ENCODE results near the gene MCTP1. TPM values are rescaled to one million over a fixed set of nuclear protein-coding genes. Genes with fewer than 3 reads are reported as not detected.

MCTP1 gene
- total and polyA plus RNA-seq, 10 of the 15 experiments (the other 5 are each of a cell fraction or from before 2014, with no cell fraction given), result 12.6 to 45.9 (median 18.8) TPM

DNA sequence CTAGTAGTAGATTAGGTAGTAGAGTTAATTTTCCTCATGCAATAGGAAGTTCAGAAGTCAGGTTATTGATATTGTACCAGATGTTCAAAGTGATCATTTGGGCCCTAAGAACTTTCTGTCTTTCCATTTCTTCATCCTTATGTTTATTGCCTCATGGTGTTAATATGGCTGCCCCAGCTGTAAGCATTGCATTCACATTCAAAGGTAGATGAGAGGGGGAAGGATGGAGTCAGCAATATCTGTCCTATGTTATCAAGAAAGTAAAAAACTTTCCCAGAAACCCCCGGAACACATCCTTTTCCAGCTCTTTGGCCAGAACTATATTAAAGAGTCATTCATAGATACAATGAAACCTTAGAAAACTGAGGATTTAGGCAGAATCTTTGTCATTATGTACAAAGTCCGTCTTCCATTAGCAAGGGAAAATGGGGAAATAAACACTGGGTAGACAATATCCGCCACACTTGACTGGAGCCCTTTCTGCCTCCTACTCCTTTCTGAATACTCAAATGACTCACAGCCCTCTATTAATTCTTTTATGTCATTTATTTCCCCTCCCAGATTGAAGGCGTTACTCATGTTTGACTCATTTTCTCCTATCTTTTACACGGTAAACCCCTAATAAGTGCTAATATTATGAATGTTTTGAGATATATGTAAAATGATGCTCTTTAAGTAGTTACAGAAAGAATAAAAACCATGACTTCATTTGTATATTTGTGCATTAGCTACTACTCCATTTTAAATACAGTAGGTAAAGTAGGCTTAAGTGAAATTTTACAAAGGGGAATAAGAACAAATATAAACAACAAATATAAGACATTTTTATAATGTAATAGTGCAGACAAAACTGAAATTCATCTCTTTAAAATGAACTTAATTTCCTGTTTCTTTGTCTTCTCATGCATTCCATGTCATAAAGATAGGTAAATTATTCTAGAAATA, 538.8 kb downstream of the MCTP1 start (continued):
- TF ChIP-seq RELA (IDR thresholded peaks at IDR 0.05; ENCODE audit: borderline replicate concordance, partially characterized antibody) (peak; percentile 37), SUPT20H (IDR thresholded peaks at IDR 0.05; ENCODE audit: borderline replicate concordance, control insufficient read depth, low read depth, low read length) (no peak), NR2F1 (conservative IDR thresholded peaks at IDR 0.05) (peak; percentile 86), NFXL1 (IDR thresholded peaks at IDR 0.05; ENCODE audit: borderline replicate concordance) (no peak), ZNF622 (IDR thresholded peaks at IDR 0.05) (no peak), POLR2A (IDR thresholded peaks at IDR 0.05; ENCODE audit: low read depth, low read length) (no peak), IKZF2 (IDR thresholded peaks at IDR 0.05) (peak; percentile 94 to 97), CBX3 (IDR thresholded peaks at IDR 0.05; ENCODE audit: borderline replicate concordance, low read depth) (no peak), TCF12 (IDR thresholded peaks at IDR 0.05; ENCODE audit: low read depth, low read length) (no peak), KAT2A (conservative IDR thresholded peaks at IDR 0.05; ENCODE audit: control insufficient read depth, low read depth, low read length) (no peak), CHD2 (IDR thresholded peaks at IDR 0.05; ENCODE audit: borderline replicate concordance, low read depth, low read length) (no peak; the same call in 1 of the 2 replicates), TARDBP (IDR thresholded peaks at IDR 0.05; ENCODE audit: borderline replicate concordance) (no peak), MYC (IDR thresholded peaks at IDR 0.05; ENCODE audit: insufficient read depth, insufficient read length, insufficient replicate concordance, low read length, severe bottlenecking) (no peak), KLF5 (IDR thresholded peaks at IDR 0.05; ENCODE audit: partially characterized antibody) (peak; percentile 31), NFYB (IDR thresholded peaks at IDR 0.05; ENCODE audit: insufficient read depth, low read depth, low read length) (no peak), TCF7 (IDR thresholded peaks at IDR 0.05; ENCODE audit: borderline replicate concordance) (peak; percentile 95), ZNF384 (IDR thresholded peaks at IDR 0.05; ENCODE audit: borderline replicate concordance, low read depth, low read length) (no peak), ZZZ3 (IDR thresholded peaks at IDR 0.05; ENCODE audit: control insufficient read depth, insufficient read length, low read depth) (no peak), BACH1 (IDR thresholded peaks at IDR 0.05; ENCODE audit: borderline replicate concordance) (peak; percentile 95; the same call in 1 of the 2 replicates)
- TF ChIP-seq, protein P1, sequence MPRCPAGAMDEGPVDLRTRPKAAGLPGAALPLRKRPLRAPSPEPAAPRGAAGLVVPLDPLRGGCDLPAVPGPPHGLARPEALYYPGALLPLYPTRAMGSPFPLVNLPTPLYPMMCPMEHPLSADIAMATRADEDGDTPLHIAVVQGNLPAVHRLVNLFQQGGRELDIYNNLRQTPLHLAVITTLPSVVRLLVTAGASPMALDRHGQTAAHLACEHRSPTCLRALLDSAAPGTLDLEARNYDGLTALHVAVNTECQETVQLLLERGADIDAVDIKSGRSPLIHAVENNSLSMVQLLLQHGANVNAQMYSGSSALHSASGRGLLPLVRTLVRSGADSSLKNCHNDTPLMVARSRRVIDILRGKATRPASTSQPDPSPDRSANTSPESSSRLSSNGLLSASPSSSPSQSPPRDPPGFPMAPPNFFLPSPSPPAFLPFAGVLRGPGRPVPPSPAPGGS (IDR thresholded peaks at IDR 0.05; ENCODE audit: borderline replicate concordance, insufficient read depth, low read depth, low read length, poor library complexity, severe bottlenecking), result peak; percentile 90
- TF ChIP-seq, protein P2, sequence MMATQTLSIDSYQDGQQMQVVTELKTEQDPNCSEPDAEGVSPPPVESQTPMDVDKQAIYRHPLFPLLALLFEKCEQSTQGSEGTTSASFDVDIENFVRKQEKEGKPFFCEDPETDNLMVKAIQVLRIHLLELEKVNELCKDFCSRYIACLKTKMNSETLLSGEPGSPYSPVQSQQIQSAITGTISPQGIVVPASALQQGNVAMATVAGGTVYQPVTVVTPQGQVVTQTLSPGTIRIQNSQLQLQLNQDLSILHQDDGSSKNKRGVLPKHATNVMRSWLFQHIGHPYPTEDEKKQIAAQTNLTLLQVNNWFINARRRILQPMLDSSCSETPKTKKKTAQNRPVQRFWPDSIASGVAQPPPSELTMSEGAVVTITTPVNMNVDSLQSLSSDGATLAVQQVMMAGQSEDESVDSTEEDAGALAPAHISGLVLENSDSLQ (IDR thresholded peaks at IDR 0.05), result no peak
- TF ChIP-seq, protein P3, sequence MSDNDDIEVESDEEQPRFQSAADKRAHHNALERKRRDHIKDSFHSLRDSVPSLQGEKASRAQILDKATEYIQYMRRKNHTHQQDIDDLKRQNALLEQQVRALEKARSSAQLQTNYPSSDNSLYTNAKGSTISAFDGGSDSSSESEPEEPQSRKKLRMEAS (IDR thresholded peaks at IDR 0.05; ENCODE audit: low read depth, low read length), result no peak
- TF ChIP-seq, protein P4, sequence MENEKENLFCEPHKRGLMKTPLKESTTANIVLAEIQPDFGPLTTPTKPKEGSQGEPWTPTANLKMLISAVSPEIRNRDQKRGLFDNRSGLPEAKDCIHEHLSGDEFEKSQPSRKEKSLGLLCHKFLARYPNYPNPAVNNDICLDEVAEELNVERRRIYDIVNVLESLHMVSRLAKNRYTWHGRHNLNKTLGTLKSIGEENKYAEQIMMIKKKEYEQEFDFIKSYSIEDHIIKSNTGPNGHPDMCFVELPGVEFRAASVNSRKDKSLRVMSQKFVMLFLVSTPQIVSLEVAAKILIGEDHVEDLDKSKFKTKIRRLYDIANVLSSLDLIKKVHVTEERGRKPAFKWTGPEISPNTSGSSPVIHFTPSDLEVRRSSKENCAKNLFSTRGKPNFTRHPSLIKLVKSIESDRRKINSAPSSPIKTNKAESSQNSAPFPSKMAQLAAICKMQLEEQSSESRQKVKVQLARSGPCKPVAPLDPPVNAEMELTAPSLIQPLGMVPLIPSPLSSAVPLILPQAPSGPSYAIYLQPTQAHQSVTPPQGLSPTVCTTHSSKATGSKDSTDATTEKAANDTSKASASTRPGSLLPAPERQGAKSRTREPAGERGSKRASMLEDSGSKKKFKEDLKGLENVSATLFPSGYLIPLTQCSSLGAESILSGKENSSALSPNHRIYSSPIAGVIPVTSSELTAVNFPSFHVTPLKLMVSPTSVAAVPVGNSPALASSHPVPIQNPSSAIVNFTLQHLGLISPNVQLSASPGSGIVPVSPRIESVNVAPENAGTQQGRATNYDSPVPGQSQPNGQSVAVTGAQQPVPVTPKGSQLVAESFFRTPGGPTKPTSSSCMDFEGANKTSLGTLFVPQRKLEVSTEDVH (IDR thresholded peaks at IDR 0.05; ENCODE audit: low read depth, partially characterized antibody), result no peak

All from GM12878 (cell line).